HG03521 (cell line): ENCODE measurements around the gene PLPPR1.
"Not testable (repeated sequence)": the region's sequence is repeated elsewhere in the genome, so short reads cannot be mapped to it uniquely, and the experiment has no call there.

ENCODE experiments used
- ATAC-seq: cut with Tn5 transposase; IDR thresholded peaks from one replicate; pipeline ENCODE4 v1.9.1; 2021; ENCODE audit warnings: mild to moderate bottlenecking, moderate library complexity; ENCODE audit not compliant: unreplicated experiment

PLPPR1 gene

GRCh38 chr9:101039581-101039980 lies 11.1 kb downstream of the PLPPR1 start:
- not testable (repeated sequence) for ATAC-seq

- no peak for ATAC-seq
These were observed 19.4 kb downstream of the PLPPR1 start for GRCh38 chr9:101047848-101048397.

GRCh38 chr9:101050650-101051049 lies 22.1 kb downstream of the PLPPR1 start:
- no peak for ATAC-seq

GRCh38 chr9:101054657-101055056 lies 26.1 kb downstream of the PLPPR1 start:
- no peak for ATAC-seq

- ATAC-seq: no peak
These were observed 27.0 kb downstream of the PLPPR1 start for GRCh38 chr9:101055516-101055915.

- no peak for ATAC-seq
These were observed 34.2 kb downstream of the PLPPR1 start for GRCh38 chr9:101062686-101063085.

GRCh38 chr9:101063192-101063591 lies 34.7 kb downstream of the PLPPR1 start:
- ATAC-seq: no peak

GRCh38 chr9:101064206-101064605 lies 35.7 kb downstream of the PLPPR1 start:
- no peak for ATAC-seq

- no peak for ATAC-seq
These were observed 37.4 kb downstream of the PLPPR1 start for GRCh38 chr9:101065930-101066329.

- ATAC-seq: no peak
These were observed 40.2 kb downstream of the PLPPR1 start for GRCh38 chr9:101068696-101069095.

- no peak for ATAC-seq
These were observed 43.7 kb downstream of the PLPPR1 start for GRCh38 chr9:101072259-101072658.

- no peak for ATAC-seq
These were observed 44.6 kb downstream of the PLPPR1 start for GRCh38 chr9:101073122-101073521.

GRCh38 chr9:101081641-101082040 lies 53.1 kb downstream of the PLPPR1 start:
- ATAC-seq: no peak

- no peak for ATAC-seq
These were observed 55.1 kb downstream of the PLPPR1 start for GRCh38 chr9:101083448-101084202.

GRCh38 chr9:101087426-101087825 lies 58.9 kb downstream of the PLPPR1 start:
- ATAC-seq: no peak

- no peak for ATAC-seq
These were observed 64.4 kb downstream of the PLPPR1 start for GRCh38 chr9:101092922-101093321.

GRCh38 chr9:101093620-101094019 lies 65.1 kb downstream of the PLPPR1 start:
- ATAC-seq: no peak

- no peak for ATAC-seq
These were observed 66.2 kb downstream of the PLPPR1 start for GRCh38 chr9:101094686-101095085.

GRCh38 chr9:101097210-101097609 lies 68.7 kb downstream of the PLPPR1 start:
- ATAC-seq: no peak

- no peak for ATAC-seq
These were observed 69.9 kb downstream of the PLPPR1 start for GRCh38 chr9:101098392-101098791.

GRCh38 chr9:101114317-101114716 lies 85.8 kb downstream of the PLPPR1 start:
- ATAC-seq: no peak

GRCh38 chr9:101115102-101115501 lies 86.6 kb downstream of the PLPPR1 start:
- no peak for ATAC-seq

- no peak for ATAC-seq
These were observed 88.6 kb downstream of the PLPPR1 start for GRCh38 chr9:101117161-101117560.
